Measurements from ENCODE around the gene DEFB121.

The DEFB121 gene

DNA sequence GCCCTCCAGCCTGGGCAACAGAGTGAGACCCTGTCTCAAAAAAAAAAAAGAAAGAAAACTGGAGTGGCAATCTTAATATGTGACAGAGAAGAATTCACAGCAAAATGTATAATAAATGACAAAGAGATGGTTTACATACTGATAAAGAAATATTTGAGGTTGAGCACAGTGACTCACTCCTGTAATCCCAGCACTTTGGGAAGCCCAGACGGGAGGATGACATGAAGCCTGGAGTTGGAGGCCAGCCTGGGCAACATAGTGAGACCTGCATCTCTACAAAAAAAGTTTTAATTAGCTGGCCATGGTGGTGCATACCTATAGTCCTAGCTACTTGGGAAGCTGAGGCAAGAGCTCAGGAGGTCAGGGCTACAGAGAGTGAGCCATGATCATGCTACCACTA is 50.0 kb downstream of the DEFB121 start:
- DNase-seq: no peak
